Panc1 (cell line): Measurements from ENCODE around the gene RANBP17.

Experiments used
- CTCF ChIP-seq: fragments of 450-650 bp; IDR thresholded peaks from 2 replicates; pipeline ENCODE4 v1.5.1; 2017; ENCODE audit warnings: mild to moderate bottlenecking
- TCF7L2 ChIP-seq: IDR thresholded peaks from 2 replicates; pipeline ENCODE4 v1.6.1; 2011; ENCODE audit warnings: mild to moderate bottlenecking, low read depth, low read length, inconsistent platforms

DNA sequence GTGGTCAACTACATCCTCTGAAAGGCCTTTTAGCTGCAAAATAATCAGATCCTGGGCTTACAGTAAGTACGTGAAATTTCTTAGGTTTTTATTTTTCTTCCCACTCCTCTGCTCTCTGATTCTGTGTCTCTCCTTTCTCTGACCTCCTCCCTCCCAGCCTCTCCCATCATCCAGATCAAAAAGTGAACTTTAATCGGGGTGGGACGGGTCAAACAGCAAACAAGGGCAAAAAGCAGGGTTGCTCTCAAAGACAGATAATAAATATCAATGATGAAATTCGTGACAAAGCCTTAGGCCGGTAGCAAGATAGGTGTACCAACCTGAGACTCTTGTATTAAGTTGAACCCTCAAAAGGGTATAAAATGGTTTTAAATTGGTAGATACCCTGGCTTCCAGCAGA is 76.1 kb downstream of the RANBP17 start:
- TF ChIP-seq TCF7L2 (no peak), CTCF (no peak)
